Gastrocnemius medialis (tissue), 4 donors: ENCODE results near the gene PPP1R3E. TPM values are rescaled to one million over a fixed set of nuclear protein-coding genes. Genes with fewer than 3 reads are reported as not detected.

ENCODE experiments used
- ATAC-seq, 2 donors: fragments of 150-250 bp; one replicate each; pipeline ENCODE4 v1.9.1; 2016
- DNase-seq, 2 donors: peaks; one replicate each; pipeline ENCODE4 v3.0.0-alpha.2; 2019
- H3K27ac ChIP-seq, 4 donors: fragments of 200-600 bp; sonication (generic); 1 replicate in 1 of 4; 2 replicates in 3 of 4; pipeline ENCODE4 v1.5.1; 2016 to 2018; ENCODE audit warnings: mild to moderate bottlenecking in 2 of 4, moderate library complexity in 1 of 4
- H3K27me3 ChIP-seq, 3 donors: fragments of 200-600 bp; sonication (generic) in 2 of 3; 1 replicate in 1 of 3; 2 replicates in 2 of 3; pipeline versions ENCODE4 v1.5.1 to v1.6.0; 2016 to 2019; ENCODE audit warnings: mild to moderate bottlenecking in 1 of 3, moderate library complexity in 1 of 3
- H3K36me3 ChIP-seq, 2 donors: fragments of 200-600 bp; sonication (generic) in 1 of 2; one replicate each; pipeline ENCODE4 v1.5.1; 2017 to 2018
- H3K4me1 ChIP-seq, 2 donors: fragments of 200-600 bp; sonication (generic) in 1 of 2; one replicate each; pipeline ENCODE4 v1.5.1; 2016 to 2017; ENCODE audit warnings: mild to moderate bottlenecking in 2 of 2
- H3K4me3 ChIP-seq, 4 donors: fragments of 200-600 bp; sonication (generic) in 3 of 4; 1 replicate in 1 of 4; 2 replicates in 3 of 4; pipeline ENCODE4 v1.5.1; 2016 to 2019; ENCODE audit warnings: mild to moderate bottlenecking in 2 of 4
- H3K9me3 ChIP-seq, 3 donors: fragments of 200-600 bp; sonication (generic) in 2 of 3; 1 replicate in 1 of 3; 2 replicates in 2 of 3; pipeline ENCODE4 v1.5.1; 2016 to 2019
- POLR2A ChIP-seq, 2 donors: fragments of 450-650 bp; IDR thresholded peaks; one replicate each; pipeline ENCODE4 v1.6.1; 2017; ENCODE audit warnings: antibody characterized with exemption in 2 of 2, mild to moderate bottlenecking in 2 of 2, moderate library complexity in 2 of 2
- in situ Hi-C, 4 donors: fragments of 200-750 bp; cut with MboI; loops; one replicate each; pipeline versions ENCODE4 v1.15.0 to v1.8.0; 2017; ENCODE audit warnings: low sequenced_read_pairs in 4 of 4
- intact Hi-C: fragments of 100-400 bp; cut with DNase I; formaldehyde crosslinking; loops from one replicate; pipeline ENCODE4 v1.15.1; 2023; ENCODE audit warnings: low total_unique reads
- total RNA-seq, 4 donors: library from RNA; depleted of rRNA; stranded (reverse); fragments of >200 nt; gene quantifications; one replicate each; pipeline versions ENCODE4 v1.1.0 to v1.2.3, GENCODE V29; 2016
- TF ChIP-seq, protein P1 (sequence below), 5 experiments: fragments of 450-650 bp in 3 of 5; fragments of 200-600 bp in 2 of 5; sonication (generic) in 2 of 5; IDR thresholded peaks in 4 of 5; conservative IDR thresholded peaks in 1 of 5; 1 replicate in 4 of 5; 2 replicates in 1 of 5; pipeline ENCODE4 v1.5.1; 2016 to 2019; ENCODE audit warnings: antibody characterized with exemption in 5 of 5, mild to moderate bottlenecking in 3 of 5, moderate library complexity in 3 of 5

PPP1R3E gene
- total RNA-seq, 4 donors from 2014 or later = 5.9 to 7.9 (median 6.7) TPM

DNA sequence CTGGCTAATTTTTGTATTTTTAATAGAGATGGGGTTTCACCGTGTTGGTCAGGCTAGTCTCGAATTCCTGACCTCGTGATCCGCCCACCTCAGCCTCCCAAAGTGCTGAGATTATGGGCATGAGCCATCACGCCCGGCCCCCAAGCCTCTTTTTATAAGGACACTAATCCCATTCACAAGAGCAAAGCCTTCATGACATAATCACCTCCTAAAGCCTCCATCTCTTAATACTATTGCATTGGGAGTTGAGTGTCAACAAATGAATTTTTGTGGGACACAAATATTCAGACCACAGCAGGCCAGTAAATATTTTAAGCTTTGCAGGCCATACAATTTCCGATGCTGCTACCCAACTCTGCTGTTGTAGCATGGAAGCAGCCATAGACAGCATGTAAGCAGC, 54.1 kb downstream of the PPP1R3E start:
- no peaks in the 10 kb centered on the region for H3K9me3 ChIP-seq
- intact Hi-C loops = no loop called here

More for the DNA sequence above, 54.1 kb downstream of the PPP1R3E start:
- TF ChIP-seq POLR2A (IDR thresholded peaks at IDR 0.05) = no peak
- TF ChIP-seq, protein P1, sequence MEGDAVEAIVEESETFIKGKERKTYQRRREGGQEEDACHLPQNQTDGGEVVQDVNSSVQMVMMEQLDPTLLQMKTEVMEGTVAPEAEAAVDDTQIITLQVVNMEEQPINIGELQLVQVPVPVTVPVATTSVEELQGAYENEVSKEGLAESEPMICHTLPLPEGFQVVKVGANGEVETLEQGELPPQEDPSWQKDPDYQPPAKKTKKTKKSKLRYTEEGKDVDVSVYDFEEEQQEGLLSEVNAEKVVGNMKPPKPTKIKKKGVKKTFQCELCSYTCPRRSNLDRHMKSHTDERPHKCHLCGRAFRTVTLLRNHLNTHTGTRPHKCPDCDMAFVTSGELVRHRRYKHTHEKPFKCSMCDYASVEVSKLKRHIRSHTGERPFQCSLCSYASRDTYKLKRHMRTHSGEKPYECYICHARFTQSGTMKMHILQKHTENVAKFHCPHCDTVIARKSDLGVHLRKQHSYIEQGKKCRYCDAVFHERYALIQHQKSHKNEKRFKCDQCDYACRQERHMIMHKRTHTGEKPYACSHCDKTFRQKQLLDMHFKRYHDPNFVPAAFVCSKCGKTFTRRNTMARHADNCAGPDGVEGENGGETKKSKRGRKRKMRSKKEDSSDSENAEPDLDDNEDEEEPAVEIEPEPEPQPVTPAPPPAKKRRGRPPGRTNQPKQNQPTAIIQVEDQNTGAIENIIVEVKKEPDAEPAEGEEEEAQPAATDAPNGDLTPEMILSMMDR (IDR thresholded peaks at IDR 0.05 in 4 of 5, conservative IDR thresholded peaks at IDR 0.05 in 1 of 5) = no peak
- ATAC-seq (no peak), DNase-seq (no peak)
- no peaks in the 10 kb centered on the region for H3K4me1 ChIP-seq
- no peak overlapping the region for H3K27ac ChIP-seq
- H3K4me3 ChIP-seq = no peak overlapping the region
- in situ Hi-C loops = no loop called here
- no peaks in the 10 kb centered on the region for H3K27me3 ChIP-seq
- no peaks in the 10 kb centered on the region for H3K36me3 ChIP-seq

Other genes with a start within 250 kb of the PPP1R3E start
- 1 to 10 TPM in 1 of 4 donors, under 1 TPM in 3; 0.36 to 1.7 (median 0.58) TPM for gene CDH24, start 245.3 kb downstream of the PPP1R3E start, total RNA-seq
- 10 to 100 TPM; 61.9 to 74.8 (median 70.6) TPM for gene ACIN1, start 207.7 kb downstream of the PPP1R3E start, total RNA-seq
- 10 to 100 TPM in 3 of 4 donors, 1 to 10 TPM in 1; 9.5 to 28.8 (median 13.8) TPM for gene C14orf119, start 207.4 kb downstream of the PPP1R3E start, total RNA-seq
- gene CIROP, start 197.9 kb downstream of the PPP1R3E start, total RNA-seq = not detected
- gene CEBPE, start 183.6 kb downstream of the PPP1R3E start, total RNA-seq = not detected
- 100 to 1,000 TPM in 1 of 4 donors, 10 to 100 TPM in 3; 34.5 to 199 (median 63.7) TPM for gene SLC7A8, start 119.2 kb downstream of the PPP1R3E start, total RNA-seq
- gene RNF212B, start 64.9 kb downstream of the PPP1R3E start, total RNA-seq = not detected
- 1 to 10 TPM; 7.8 to 10.0 (median 8.4) TPM for gene HOMEZ, start 16.7 kb downstream of the PPP1R3E start, total RNA-seq
- gene BCL2L2, start 4.0 kb upstream of the PPP1R3E start, total RNA-seq = 10 to 100 TPM; 13.4 to 24.9 (median 23.8) TPM
- gene PABPN1, start 18.6 kb upstream of the PPP1R3E start, total RNA-seq = 10 to 100 TPM; 15.7 to 32.8 (median 26.6) TPM
- 1 to 10 TPM in 2 of 4 donors, under 1 TPM in 2; 0.68 to 2.7 (median 1.4) TPM for gene SLC22A17, start 50.0 kb upstream of the PPP1R3E start, total RNA-seq
- 1 to 10 TPM in 3 of 4 donors, under 1 TPM in 1; 0.31 to 4.1 (median 1.6) TPM for gene EFS, start 62.3 kb upstream of the PPP1R3E start, total RNA-seq
- not detected for gene IL25, start 70.0 kb upstream of the PPP1R3E start, total RNA-seq
- 1 to 10 TPM in 1 of 4 donors, not detected in 3; 1.7 TPM for gene CMTM5, start 74.2 kb upstream of the PPP1R3E start, total RNA-seq
- gene MYH6, start 105.4 kb upstream of the PPP1R3E start, total RNA-seq = 1,000 to 10,000 TPM in 1 of 4 donors, 100 to 1,000 TPM in 1, 10 to 100 TPM in 2; 20.4 to 1,496 (median 303) TPM
- 1,000 to 10,000 TPM; 1,360 to 5,274 (median 3,359) TPM for gene MYH7, start 132.8 kb upstream of the PPP1R3E start, total RNA-seq
- gene NGDN, start 166.8 kb upstream of the PPP1R3E start, total RNA-seq = 10 to 100 TPM; 27.9 to 41.9 (median 36.1) TPM
- under 1 TPM in 3 of 4 donors, not detected in 1; 0.23 to 0.44 (median 0.41) TPM for gene ZFHX2, start 248.9 kb upstream of the PPP1R3E start, total RNA-seq